ENCODE data around the gene SERTAD4.
"Not testable (repeated sequence)": the region's sequence is repeated elsewhere in the genome, so short reads cannot be mapped to it uniquely, and the experiment has no call there.

The SERTAD4 gene

GRCh38 chr1:210264496-210265380 is 32.1 kb downstream of the SERTAD4 start:
- H3K9me3 ChIP-seq (ENCODE audit: control insufficient read depth, low read depth, low read length), result no peaks in the 10 kb centered on the region

GRCh38 chr1:210265392-210265955 is 32.9 kb downstream of the SERTAD4 start:
- not testable (repeated sequence) for H3K4me1 ChIP-seq (ENCODE audit: control insufficient read depth, low read depth, low read length); H3K9ac ChIP-seq (ENCODE audit: low read length); H3K27ac ChIP-seq (ENCODE audit: low read length); H3K9me3 ChIP-seq (ENCODE audit: control insufficient read depth, low read depth, low read length); H3K27me3 ChIP-seq (ENCODE audit: control insufficient read depth, insufficient read depth, low read length); H3K36me3 ChIP-seq (ENCODE audit: control insufficient read depth, low read depth, low read length); H3K4me3 ChIP-seq (ENCODE audit: low read length)

More at GRCh38 chr1:210264496-210265380, 32.1 kb downstream of the SERTAD4 start:
- H3K9ac ChIP-seq (ENCODE audit: low read length), result no peak overlapping the region
- H3K27ac ChIP-seq (ENCODE audit: low read length), result no peak overlapping the region
- H3K27me3 ChIP-seq (ENCODE audit: control insufficient read depth, insufficient read depth, low read length), result no peaks in the 10 kb centered on the region
- H3K4me3 ChIP-seq (ENCODE audit: low read length), result no peak overlapping the region
- peaks cover 6% of the 10 kb centered on the region for H3K4me1 ChIP-seq (ENCODE audit: control insufficient read depth, low read depth, low read length)
- H3K36me3 ChIP-seq (ENCODE audit: control insufficient read depth, low read depth, low read length), result no peaks in the 10 kb centered on the region

GRCh38 chr1:210269981-210270380 is 37.4 kb downstream of the SERTAD4 start:
- Histone ChIP-seq H3K9ac (ENCODE audit: low read length) (no peak overlapping the region), H3K27ac (ENCODE audit: low read length) (no peak overlapping the region), H3K9me3 (ENCODE audit: control insufficient read depth, low read depth, low read length) (no peaks in the 10 kb centered on the region), H3K4me3 (ENCODE audit: low read length) (no peak overlapping the region), H3K4me1 (ENCODE audit: control insufficient read depth, low read depth, low read length) (peaks cover 18% of the 10 kb centered on the region), H3K36me3 (ENCODE audit: control insufficient read depth, low read depth, low read length) (no peaks in the 10 kb centered on the region), H3K27me3 (ENCODE audit: control insufficient read depth, insufficient read depth, low read length) (no peaks in the 10 kb centered on the region)

- Histone ChIP-seq H3K27me3 (ENCODE audit: control insufficient read depth, insufficient read depth, low read length) (no peaks in the 10 kb centered on the region), H3K27ac (ENCODE audit: low read length) (no peak overlapping the region), H3K4me3 (ENCODE audit: low read length) (no peak overlapping the region), H3K36me3 (ENCODE audit: control insufficient read depth, low read depth, low read length) (no peaks in the 10 kb centered on the region), H3K4me1 (ENCODE audit: control insufficient read depth, low read depth, low read length) (peaks cover 15% of the 10 kb centered on the region), H3K9ac (ENCODE audit: low read length) (no peak overlapping the region), H3K9me3 (ENCODE audit: control insufficient read depth, low read depth, low read length) (no peaks in the 10 kb centered on the region)
Observed at GRCh38 chr1:210272666-210273065, 40.1 kb downstream of the SERTAD4 start.

GRCh38 chr1:210280221-210280620 is 47.6 kb downstream of the SERTAD4 start:
- H3K36me3 ChIP-seq (ENCODE audit: control insufficient read depth, low read depth, low read length), result no peaks in the 10 kb centered on the region
- peaks cover 3% of the 10 kb centered on the region for H3K9me3 ChIP-seq (ENCODE audit: control insufficient read depth, low read depth, low read length)
- H3K27ac ChIP-seq (ENCODE audit: low read length), result no peak overlapping the region
- H3K27me3 ChIP-seq (ENCODE audit: control insufficient read depth, insufficient read depth, low read length), result no peaks in the 10 kb centered on the region
- no peak overlapping the region for H3K4me3 ChIP-seq (ENCODE audit: low read length)
- no peak overlapping the region for H3K9ac ChIP-seq (ENCODE audit: low read length)
- no peaks in the 10 kb centered on the region for H3K4me1 ChIP-seq (ENCODE audit: control insufficient read depth, low read depth, low read length)

- Histone ChIP-seq H3K9ac (ENCODE audit: low read length) (no peak overlapping the region), H3K9me3 (ENCODE audit: control insufficient read depth, low read depth, low read length) (no peaks in the 10 kb centered on the region), H3K36me3 (ENCODE audit: control insufficient read depth, low read depth, low read length) (no peaks in the 10 kb centered on the region), H3K27me3 (ENCODE audit: control insufficient read depth, insufficient read depth, low read length) (peaks cover 30% of the 10 kb centered on the region), H3K27ac (ENCODE audit: low read length) (no peak overlapping the region), H3K4me1 (ENCODE audit: control insufficient read depth, low read depth, low read length) (peaks cover 5% of the 10 kb centered on the region), H3K4me3 (ENCODE audit: low read length) (no peak overlapping the region)
Observed at GRCh38 chr1:210288116-210288515, 55.5 kb downstream of the SERTAD4 start.

- H3K27ac ChIP-seq (ENCODE audit: low read length), result no peak overlapping the region
- H3K4me3 ChIP-seq (ENCODE audit: low read length), result no peak overlapping the region
- H3K36me3 ChIP-seq (ENCODE audit: control insufficient read depth, low read depth, low read length), result no peaks in the 10 kb centered on the region
- H3K27me3 ChIP-seq (ENCODE audit: control insufficient read depth, insufficient read depth, low read length), result peaks cover 38% of the 10 kb centered on the region
- H3K9me3 ChIP-seq (ENCODE audit: control insufficient read depth, low read depth, low read length), result no peaks in the 10 kb centered on the region
- H3K4me1 ChIP-seq (ENCODE audit: control insufficient read depth, low read depth, low read length), result peaks cover 7% of the 10 kb centered on the region
- H3K9ac ChIP-seq (ENCODE audit: low read length), result no peak overlapping the region
Observed at GRCh38 chr1:210289248-210289647, 56.7 kb downstream of the SERTAD4 start.

GRCh38 chr1:210291081-210291764 is 58.6 kb downstream of the SERTAD4 start:
- Histone ChIP-seq H3K27me3 (ENCODE audit: control insufficient read depth, insufficient read depth, low read length) (peaks cover 42% of the 10 kb centered on the region), H3K4me3 (ENCODE audit: low read length) (no peak overlapping the region), H3K9me3 (ENCODE audit: control insufficient read depth, low read depth, low read length) (no peaks in the 10 kb centered on the region), H3K36me3 (ENCODE audit: control insufficient read depth, low read depth, low read length) (no peaks in the 10 kb centered on the region), H3K9ac (ENCODE audit: low read length) (no peak overlapping the region), H3K4me1 (ENCODE audit: control insufficient read depth, low read depth, low read length) (peaks cover 16% of the 10 kb centered on the region), H3K27ac (ENCODE audit: low read length) (no peak overlapping the region)

- Histone ChIP-seq H3K4me3 (ENCODE audit: low read length) (peak overlapping the region; percentile 59), H3K27me3 (ENCODE audit: control insufficient read depth, insufficient read depth, low read length) (peaks cover 42% of the 10 kb centered on the region), H3K9me3 (ENCODE audit: control insufficient read depth, low read depth, low read length) (no peaks in the 10 kb centered on the region), H3K9ac (ENCODE audit: low read length) (peak overlapping the region; percentile 59), H3K4me1 (ENCODE audit: control insufficient read depth, low read depth, low read length) (peaks cover 16% of the 10 kb centered on the region), H3K36me3 (ENCODE audit: control insufficient read depth, low read depth, low read length) (no peaks in the 10 kb centered on the region), H3K27ac (ENCODE audit: low read length) (no peak overlapping the region)
Observed at GRCh38 chr1:210291786-210292230, 59.2 kb downstream of the SERTAD4 start.

- H3K36me3 ChIP-seq (ENCODE audit: control insufficient read depth, low read depth, low read length), result no peaks in the 10 kb centered on the region
- no peaks in the 10 kb centered on the region for H3K9me3 ChIP-seq (ENCODE audit: control insufficient read depth, low read depth, low read length)
- H3K4me3 ChIP-seq (ENCODE audit: low read length), result peak overlapping the region; percentile 59
- peaks cover 16% of the 10 kb centered on the region for H3K4me1 ChIP-seq (ENCODE audit: control insufficient read depth, low read depth, low read length)
- H3K27ac ChIP-seq (ENCODE audit: low read length), result no peak overlapping the region
- H3K27me3 ChIP-seq (ENCODE audit: control insufficient read depth, insufficient read depth, low read length), result peaks cover 42% of the 10 kb centered on the region
- H3K9ac ChIP-seq (ENCODE audit: low read length), result peak overlapping the region; percentile 59
Observed at GRCh38 chr1:210292231-210292871, 59.8 kb downstream of the SERTAD4 start.

- H3K36me3 ChIP-seq (ENCODE audit: control insufficient read depth, low read depth, low read length), result no peaks in the 10 kb centered on the region
- peak overlapping the region; percentile 59 for H3K9ac ChIP-seq (ENCODE audit: low read length)
- no peaks in the 10 kb centered on the region for H3K9me3 ChIP-seq (ENCODE audit: control insufficient read depth, low read depth, low read length)
- peaks cover 42% of the 10 kb centered on the region for H3K27me3 ChIP-seq (ENCODE audit: control insufficient read depth, insufficient read depth, low read length)
- no peak overlapping the region for H3K27ac ChIP-seq (ENCODE audit: low read length)
- H3K4me3 ChIP-seq (ENCODE audit: low read length), result peak overlapping the region; percentile 59
- H3K4me1 ChIP-seq (ENCODE audit: control insufficient read depth, low read depth, low read length), result peaks cover 16% of the 10 kb centered on the region
Observed at GRCh38 chr1:210293171-210293607, 60.6 kb downstream of the SERTAD4 start.

Data from iPS-18a (cell line).